Measurements from ENCODE around the gene PHEX.

GRCh38 chrX:22015139-22015750 lies 16.9 kb upstream of the PHEX start:
- TF ChIP-seq EZH2 (IDR thresholded peaks at IDR 0.05; ENCODE audit: borderline replicate concordance, low read length), result no peak
- no peak for TF ChIP-seq CTCF (IDR thresholded peaks at IDR 0.05; ENCODE audit: low read length)
